NCI-H2107 treated with DMSO at 0.1 percent for 48 hours (cell line): ENCODE measurements around the gene PCDH9.

Experiments used
- DNase-seq: peaks from one replicate; lab custom pipeline; 2025; ENCODE audit not compliant: unreplicated experiment; lab: John Stamatoyannopoulos, UW

The PCDH9 gene

GRCh38 chr13:66501181-66501580 is 729.0 kb downstream of the PCDH9 start:
- DNase-seq: no peak

GRCh38 chr13:66492479-66492878 is 737.7 kb downstream of the PCDH9 start:
- peak; percentile 20 for DNase-seq

DNA sequence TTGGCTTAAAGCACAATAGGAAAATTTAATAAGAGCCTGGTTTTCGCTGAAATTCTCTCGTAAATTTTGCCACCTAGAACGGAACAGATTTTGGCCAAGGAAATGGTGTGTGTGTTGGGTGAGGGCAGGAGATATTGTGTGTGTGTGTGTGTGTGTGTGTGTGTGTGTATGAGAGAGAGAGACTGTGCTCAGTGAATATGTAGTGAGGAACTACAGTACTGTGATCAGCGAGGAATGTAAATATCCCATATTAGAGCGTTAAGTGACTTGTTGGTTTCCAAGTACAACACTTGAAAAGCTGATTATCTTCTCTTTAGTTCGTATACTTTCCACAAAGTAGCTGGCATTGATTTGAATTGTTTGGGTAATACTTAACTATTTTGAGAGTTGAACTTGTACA is 738.9 kb downstream of the PCDH9 start:
- DNase-seq: no peak

DNA sequence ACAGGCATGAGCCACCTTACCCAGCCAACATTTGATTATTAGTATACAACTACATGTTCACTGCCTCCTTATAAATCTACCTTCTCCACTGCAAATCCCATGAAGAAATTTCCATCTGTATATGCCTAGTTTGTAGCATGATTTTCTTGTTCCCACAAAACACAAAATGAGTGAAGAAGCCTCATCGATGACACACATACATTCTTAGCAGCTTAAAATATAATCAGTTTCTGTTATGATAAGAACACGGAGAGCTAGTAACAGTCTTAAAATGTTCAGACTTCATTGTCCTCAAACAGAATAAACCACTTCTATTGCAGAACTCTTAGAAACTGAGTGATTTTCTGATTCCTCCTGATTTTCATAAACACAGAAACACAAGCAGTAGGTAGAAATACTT is 740.5 kb downstream of the PCDH9 start:
- no peak for DNase-seq

DNA sequence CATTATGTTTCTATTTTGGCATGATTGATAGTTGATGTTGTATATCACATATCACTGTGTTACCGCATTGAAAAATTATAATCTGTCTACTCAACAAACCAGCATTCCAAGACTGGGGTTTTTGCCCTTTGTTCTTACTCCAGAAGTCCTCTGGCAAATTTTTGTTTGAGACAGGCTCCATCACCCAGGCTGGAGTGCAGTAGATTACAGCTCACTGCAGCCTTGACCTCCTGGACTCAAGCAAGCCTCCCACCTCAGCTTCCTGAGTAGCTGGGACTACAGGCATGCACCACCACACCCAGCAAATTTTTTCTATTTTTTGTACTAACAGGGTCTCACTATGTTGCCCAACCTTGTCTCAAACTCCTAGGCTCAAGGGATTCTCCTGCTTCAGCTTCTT is 741.0 kb downstream of the PCDH9 start:
- DNase-seq: no peak

DNA sequence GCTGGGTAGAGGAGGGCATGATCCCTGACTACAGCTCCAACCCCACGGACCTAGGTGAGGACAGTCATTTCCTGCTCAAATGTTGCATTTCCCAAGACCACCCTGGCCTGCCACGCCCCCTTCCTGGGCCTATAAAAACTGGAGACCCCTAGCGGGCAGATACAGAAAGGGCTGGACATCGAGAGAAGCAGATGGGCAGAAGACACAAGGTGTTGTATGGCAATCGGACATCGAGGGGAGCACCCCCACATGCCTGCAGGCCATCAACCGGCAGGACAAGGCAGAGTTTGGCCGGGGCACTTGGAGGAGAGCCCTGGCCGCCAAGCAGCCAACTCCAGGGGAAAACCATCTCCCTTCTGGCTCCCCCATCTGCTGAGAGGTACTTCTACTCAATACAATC is 746.4 kb downstream of the PCDH9 start:
- no peak for DNase-seq

GRCh38 chr13:66482836-66483235 is 747.3 kb downstream of the PCDH9 start:
- DNase-seq: no peak

DNA sequence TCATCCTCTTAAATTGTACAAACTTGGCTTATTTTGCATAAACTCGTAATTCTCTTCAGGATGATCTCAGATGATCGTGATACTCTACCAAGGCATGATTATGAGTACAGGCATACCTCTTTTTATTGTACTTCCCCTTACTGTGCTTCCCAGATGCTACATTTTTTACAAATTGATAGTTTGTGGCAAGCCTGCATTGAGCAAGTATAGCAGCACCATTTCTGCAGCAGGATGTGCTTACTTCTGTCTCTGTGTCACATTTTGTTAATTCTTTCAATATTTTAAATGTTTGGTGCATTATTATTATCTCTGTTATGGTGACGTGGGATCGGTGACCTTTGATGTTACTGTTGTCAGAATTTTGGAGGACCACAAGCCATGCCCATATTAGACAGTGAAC is 752.3 kb downstream of the PCDH9 start:
- no peak for DNase-seq

DNA sequence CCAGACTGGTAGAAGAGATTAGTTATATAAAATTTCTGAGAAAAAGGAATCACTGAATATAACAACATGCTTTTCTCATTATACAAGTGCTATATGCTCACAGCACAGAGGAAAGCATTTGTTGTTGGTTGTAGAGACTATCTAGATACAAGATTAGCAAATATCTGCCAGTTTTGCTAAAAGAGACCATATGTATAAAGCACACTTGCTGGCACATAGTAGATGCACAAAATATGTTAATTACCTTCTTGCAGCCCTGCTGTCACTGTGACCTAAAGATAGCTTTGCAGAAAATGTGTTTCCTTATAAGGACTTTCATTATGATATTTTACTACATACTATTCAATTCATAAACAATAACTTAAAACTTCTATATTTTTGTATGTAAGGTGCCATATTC is 755.1 kb downstream of the PCDH9 start:
- no peak for DNase-seq

DNA sequence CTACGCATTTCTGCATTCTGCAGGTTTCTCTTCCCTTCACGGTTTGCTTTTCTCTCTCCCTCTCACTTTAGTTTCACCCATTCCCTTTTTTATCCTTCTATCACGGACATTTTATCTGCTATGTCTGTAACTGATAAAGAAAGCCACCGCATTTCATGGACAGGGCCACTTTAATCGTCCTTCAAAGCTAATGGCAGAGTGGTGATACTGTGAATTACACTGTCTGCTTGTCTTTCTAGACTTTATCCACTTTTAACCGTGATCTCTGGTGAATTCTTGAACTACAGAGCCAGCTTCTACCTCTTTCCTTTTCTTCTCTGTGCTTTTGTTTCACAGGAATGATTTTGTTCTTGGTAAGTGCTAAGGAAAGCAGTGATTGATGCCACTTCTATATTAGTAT is 760.4 kb downstream of the PCDH9 start:
- DNase-seq: no peak

DNA sequence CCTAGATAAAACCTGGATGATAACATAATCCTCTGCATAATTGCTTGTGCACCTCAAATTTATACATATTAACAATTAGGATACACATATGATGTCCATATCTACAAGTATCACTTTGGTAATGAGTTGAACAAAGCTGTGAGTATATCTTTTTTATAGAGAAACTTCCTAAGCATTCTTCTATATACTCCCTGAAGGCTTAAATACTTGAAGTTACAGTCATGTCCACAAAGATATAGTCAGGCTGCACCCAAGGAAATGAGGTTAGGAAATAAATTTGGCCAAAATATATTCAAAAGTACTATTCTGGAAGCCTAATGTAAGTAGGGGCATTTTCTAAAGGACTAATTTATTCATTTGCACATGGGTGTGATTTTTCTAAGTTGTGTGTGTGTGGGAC is 761.5 kb downstream of the PCDH9 start:
- DNase-seq: no peak

DNA sequence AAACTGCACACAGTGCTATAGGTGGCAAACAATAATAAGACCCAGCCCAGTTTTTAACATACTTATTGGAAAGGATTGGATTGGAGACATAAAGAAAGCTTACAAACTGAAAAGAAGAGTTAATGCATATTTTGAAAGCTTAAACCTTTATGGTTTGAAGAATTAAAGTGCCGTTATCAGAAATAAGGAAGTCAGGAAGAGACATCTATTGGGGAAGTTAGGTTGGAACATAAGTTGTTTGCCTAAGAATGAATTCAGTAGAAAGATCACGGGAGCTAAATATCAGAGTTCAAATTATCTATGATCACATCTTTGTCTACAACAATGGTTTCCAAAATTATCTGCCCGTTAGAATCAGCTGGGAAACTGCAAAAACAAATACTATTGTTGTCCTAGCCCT is 767.9 kb downstream of the PCDH9 start:
- no peak for DNase-seq

- no peak for DNase-seq
Measured at GRCh38 chr13:66461021-66461420, 769.1 kb downstream of the PCDH9 start.

DNA sequence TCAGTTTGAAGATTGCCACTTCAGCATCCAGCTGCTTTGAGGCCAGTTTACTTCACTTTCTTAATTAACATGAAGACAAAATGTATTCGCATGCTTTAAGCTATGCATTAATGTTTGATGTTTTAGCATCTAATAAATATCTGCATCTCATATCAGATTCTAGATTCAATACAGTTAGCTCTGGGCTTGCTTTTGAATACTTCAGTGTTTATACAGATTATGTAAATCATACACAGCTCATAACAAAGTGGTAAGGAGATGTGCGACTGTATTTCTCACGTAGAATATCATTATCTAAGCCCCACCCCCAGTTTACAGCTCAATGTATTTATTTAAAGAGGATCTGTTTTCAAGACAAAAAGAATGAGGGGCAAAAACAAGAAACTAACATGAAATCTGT is 770.5 kb downstream of the PCDH9 start:
- no peak for DNase-seq

DNA sequence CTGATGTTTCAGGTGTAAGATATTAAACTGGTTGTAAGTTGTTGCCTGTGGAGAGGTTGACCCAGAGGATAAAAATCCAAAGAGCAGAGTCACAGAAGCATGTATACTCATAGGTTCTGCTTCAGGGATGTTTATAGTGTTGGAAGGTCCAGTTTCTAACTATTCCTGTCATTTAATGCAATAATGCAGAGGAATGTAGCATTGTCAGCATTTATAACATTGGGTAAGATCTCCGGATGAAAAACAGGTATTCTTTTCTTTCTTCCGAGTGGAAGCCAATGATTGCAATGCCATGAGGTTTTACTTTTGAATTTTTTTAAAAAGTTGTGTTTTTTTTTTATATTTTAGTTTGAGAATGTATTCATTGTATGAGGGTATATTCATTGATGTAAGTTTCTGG is 771.0 kb downstream of the PCDH9 start:
- no peak for DNase-seq

- no peak for DNase-seq
Measured at GRCh38 chr13:66446413-66446812, 783.7 kb downstream of the PCDH9 start.

DNA sequence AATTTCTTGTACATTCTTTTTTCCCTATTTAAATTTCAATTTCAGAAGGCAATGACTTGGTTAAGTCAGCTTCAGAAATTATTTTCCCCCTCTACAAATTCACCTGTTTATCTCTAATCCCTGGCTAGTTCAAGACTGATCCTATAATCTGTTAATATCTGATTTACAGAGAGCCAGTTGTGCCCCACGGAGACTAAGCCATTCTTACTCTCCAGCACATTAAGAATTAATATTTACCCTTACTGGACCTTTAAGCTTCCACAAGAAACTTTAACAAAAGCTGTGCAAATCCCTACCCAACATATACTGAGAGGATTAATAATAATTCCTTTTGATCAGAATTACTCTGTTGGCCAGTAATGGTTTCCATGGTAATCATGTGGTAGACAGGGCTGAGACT is 786.2 kb downstream of the PCDH9 start:
- DNase-seq: no peak

- DNase-seq: no peak
Measured at GRCh38 chr13:66440938-66441337, 789.2 kb downstream of the PCDH9 start.

DNA sequence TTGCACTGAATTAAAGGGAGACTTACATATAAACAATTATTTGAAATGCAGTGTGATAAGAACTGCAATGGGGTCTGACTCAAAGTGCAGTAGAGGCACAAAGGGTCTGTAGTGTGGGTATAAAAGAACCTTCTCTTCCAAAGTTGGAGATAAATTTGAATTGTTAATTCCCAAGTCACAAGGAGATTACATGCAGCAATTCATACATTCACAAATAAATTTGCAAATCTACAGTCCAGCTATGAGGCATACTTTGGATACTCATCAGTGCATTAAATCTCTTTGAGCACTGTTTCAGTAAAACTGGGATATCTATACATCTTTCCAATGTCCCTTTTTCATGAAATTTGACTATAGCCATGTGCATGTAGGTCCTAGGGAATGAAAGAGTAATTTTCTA is 799.4 kb downstream of the PCDH9 start:
- DNase-seq: no peak

DNA sequence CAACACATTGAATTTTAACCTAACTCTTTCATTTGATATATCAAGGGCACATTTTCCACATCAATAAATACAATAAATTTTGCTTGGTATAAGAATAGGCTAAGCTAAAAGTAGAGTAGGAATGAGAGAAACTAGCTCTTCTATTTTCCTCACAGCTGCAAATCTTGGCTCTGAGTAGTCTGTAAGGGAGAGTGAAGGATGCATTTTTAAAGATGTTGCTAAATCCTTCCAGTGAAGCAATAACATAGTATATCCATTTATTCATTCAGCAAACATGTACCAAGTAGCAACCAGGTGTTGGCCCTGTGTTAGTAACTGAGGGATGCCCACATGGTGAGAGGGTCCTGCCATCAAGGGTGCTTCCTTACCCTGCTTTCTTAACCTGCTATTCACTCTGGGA is 799.9 kb downstream of the PCDH9 start:
- DNase-seq: no peak

- DNase-seq: no peak
Measured at GRCh38 chr13:66429156-66429555, 801.0 kb downstream of the PCDH9 start.

GRCh38 chr13:66427458-66427861 is 802.7 kb downstream of the PCDH9 start:
- DNase-seq: no peak

DNA sequence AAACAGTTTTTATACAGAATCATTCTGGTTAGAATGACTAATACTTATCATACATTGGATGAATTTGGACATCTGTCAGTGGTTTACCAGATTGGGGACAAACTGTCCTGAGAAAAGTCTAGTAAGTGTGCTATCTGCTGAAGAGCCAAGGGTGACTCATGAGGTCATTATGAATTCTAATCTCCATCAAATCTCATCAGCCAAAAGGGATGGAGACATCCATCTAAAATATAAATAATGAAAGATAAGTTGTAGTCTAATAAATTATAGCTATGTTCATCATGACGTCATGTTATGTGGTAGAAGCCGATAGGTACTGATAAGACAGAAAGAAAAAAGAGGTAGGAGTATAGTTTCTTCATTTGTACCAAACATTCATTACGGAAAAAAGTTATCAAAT is 804.4 kb downstream of the PCDH9 start:
- no peak for DNase-seq

DNA sequence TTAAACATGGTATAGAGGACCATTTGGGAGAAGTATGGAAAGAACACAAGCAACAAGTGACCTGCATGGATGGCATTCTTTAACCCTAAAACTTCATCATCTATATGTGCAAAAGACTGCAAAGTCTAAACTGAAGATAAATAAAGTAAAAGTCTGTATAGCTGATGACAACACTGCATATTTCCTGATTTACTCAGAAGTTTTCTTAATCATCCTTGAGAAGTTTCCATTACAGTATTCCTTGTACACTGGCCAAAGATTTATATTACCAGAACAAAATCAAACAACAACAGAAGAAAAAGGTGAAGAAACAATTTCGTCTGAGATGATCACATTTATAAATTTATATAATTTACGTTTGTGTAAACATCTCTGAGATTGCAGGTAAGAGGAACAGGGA is 805.7 kb downstream of the PCDH9 start:
- no peak for DNase-seq
